Measurements from ENCODE around the gene SLC39A11.

- TF ChIP-seq EZH2 (IDR thresholded peaks at IDR 0.05) = no peak
- TF ChIP-seq, protein P1, sequence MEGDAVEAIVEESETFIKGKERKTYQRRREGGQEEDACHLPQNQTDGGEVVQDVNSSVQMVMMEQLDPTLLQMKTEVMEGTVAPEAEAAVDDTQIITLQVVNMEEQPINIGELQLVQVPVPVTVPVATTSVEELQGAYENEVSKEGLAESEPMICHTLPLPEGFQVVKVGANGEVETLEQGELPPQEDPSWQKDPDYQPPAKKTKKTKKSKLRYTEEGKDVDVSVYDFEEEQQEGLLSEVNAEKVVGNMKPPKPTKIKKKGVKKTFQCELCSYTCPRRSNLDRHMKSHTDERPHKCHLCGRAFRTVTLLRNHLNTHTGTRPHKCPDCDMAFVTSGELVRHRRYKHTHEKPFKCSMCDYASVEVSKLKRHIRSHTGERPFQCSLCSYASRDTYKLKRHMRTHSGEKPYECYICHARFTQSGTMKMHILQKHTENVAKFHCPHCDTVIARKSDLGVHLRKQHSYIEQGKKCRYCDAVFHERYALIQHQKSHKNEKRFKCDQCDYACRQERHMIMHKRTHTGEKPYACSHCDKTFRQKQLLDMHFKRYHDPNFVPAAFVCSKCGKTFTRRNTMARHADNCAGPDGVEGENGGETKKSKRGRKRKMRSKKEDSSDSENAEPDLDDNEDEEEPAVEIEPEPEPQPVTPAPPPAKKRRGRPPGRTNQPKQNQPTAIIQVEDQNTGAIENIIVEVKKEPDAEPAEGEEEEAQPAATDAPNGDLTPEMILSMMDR (IDR thresholded peaks at IDR 0.05) = no peak
Measured at GRCh38 chr17:73091410-73091769, 1.1 kb downstream of the SLC39A11 start.
